Gastroesophageal sphincter (tissue), 4 donors: ENCODE measurements around the gene UBE2Z. TPM values are rescaled to one million over a fixed set of nuclear protein-coding genes. Genes with fewer than 3 reads are reported as not detected.
A peak's percentile ranks its signal among the peaks of the same experiment; 100 is the strongest.

Experiments
- ATAC-seq: fragments of 150-250 bp; one replicate; pipeline ENCODE4 v1.9.1; 2016; ENCODE audit warnings: mild to moderate bottlenecking, moderate library complexity
- H3K27ac ChIP-seq, 4 donors: fragments of 200-600 bp; sonication (generic) in 3 of 4; 1 replicate in 3 of 4; 2 replicates in 1 of 4; pipeline ENCODE4 v1.5.1; 2016 to 2019
- H3K27me3 ChIP-seq: fragments of 200-600 bp; sonication (generic); one replicate; pipeline ENCODE4 v1.5.1; 2019
- H3K36me3 ChIP-seq, 2 donors: fragments of 200-600 bp; sonication (generic); one replicate each; pipeline ENCODE4 v1.5.1; 2019; ENCODE audit warnings: control low read depth in 1 of 2
- H3K4me1 ChIP-seq, 3 donors: fragments of 200-600 bp; sonication (generic); 1 replicate in 2 of 3; 2 replicates in 1 of 3; pipeline ENCODE4 v1.5.1; 2016 to 2019; ENCODE audit warnings: control low read depth in 2 of 3
- H3K4me3 ChIP-seq, 2 donors: fragments of 200-600 bp; sonication (generic); one replicate each; pipeline ENCODE4 v1.5.1; 2019; ENCODE audit warnings: mild to moderate bottlenecking in 1 of 2, moderate library complexity in 1 of 2
- H3K9me3 ChIP-seq, 3 donors: fragments of 200-600 bp; sonication (generic); one replicate each; pipeline ENCODE4 v1.5.1; 2017 to 2019; ENCODE audit warnings: control low read depth in 2 of 3
- EP300 ChIP-seq: sonication (generic); formaldehyde crosslinking; IDR thresholded peaks from one replicate; pipeline ENCODE4 v1.6.1; 2017; ENCODE audit warnings: antibody characterized with exemption, mild to moderate bottlenecking
- POLR2A ChIP-seq, 2 donors: fragments of 450-650 bp; IDR thresholded peaks; one replicate each; pipeline ENCODE4 v1.6.1; 2017; ENCODE audit warnings: antibody characterized with exemption in 2 of 2, mild to moderate bottlenecking in 2 of 2, moderate library complexity in 1 of 2
- POLR2AphosphoS5 ChIP-seq: sonication (generic); formaldehyde crosslinking; IDR thresholded peaks from one replicate; pipeline ENCODE4 v1.6.1; 2017; ENCODE audit warnings: antibody characterized with exemption
- WGBS, 2 donors: methylation state at CpG; one replicate each; pipeline ENCODE4 v1.1.5; 2018; ENCODE audit warnings: low coverage in 1 of 2; 5-methylcytosine and 5-hydroxymethylcytosine counted together
- total RNA-seq, 4 donors: library from RNA; depleted of rRNA; stranded (reverse); fragments of >200 nt; gene quantifications; one replicate each; pipeline ENCODE4 v1.1.0, GENCODE V29; 2016
- TF ChIP-seq, protein P1 (sequence below), 4 experiments: fragments of 200-600 bp in 2 of 4; fragments of 450-650 bp in 2 of 4; sonication (generic) in 1 of 4; IDR thresholded peaks; one replicate each; pipeline ENCODE4 v1.5.1; 2017 to 2019; ENCODE audit warnings: antibody characterized with exemption in 4 of 4, mild to moderate bottlenecking in 2 of 4, moderate library complexity in 2 of 4

The UBE2Z gene
- total RNA-seq, result 10 to 100 TPM; 52.1 to 73.7 (median 60.4) TPM

DNA sequence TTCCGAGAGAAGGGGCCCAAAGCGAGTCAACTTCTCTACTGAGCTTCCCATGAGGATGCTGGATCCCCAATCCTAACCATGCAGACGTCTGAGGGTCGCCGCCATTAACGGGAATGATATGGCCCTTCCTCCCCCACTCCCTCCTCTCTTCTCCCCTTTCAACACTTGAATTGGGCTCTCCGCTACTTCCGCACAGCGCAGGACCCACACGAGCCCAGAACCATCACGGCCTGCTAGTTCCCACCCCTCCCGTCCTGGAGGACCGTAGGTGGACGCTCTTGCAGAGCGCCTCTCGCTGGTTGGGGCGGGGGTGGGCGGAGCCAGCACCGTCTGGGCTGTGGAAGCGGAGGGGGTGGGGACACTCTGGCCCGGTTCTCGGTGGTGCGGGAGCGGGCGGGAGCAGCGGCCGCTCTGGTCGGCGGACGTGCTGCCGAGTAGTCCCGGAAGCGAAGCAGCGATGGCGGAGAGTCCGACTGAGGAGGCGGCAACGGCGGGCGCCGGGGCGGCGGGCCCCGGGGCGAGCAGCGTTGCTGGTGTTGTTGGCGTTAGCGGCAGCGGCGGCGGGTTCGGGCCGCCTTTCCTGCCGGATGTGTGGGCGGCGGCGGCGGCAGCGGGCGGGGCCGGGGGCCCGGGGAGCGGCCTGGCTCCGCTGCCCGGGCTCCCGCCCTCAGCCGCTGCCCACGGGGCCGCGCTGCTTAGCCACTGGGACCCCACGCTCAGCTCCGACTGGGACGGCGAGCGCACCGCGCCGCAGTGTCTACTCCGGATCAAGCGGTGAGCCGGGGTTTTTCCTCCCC lies at the start of gene UBE2Z:
TSS of gene UBE2Z (plus strand) at position 361 of the 797 bp plus-strand sequence. CDS start at position 458, 97 bp downstream.
- Histone ChIP-seq H3K27ac (peak within 1 kb of the TSS; percentile 67 to 94 (median 92)), H3K4me1 (peaks cover 5 to 48% (median 27%) of the 10 kb centered on the region in 3 donors), H3K36me3 (peaks cover 0 to 24% of the 10 kb centered on the region in 2 donors), H3K27me3 (no peaks in the 10 kb centered on the region), H3K4me3 (peak within 1 kb of the TSS; percentile 84 to 91), H3K9me3 (no peaks in the 10 kb centered on the region)
- ATAC-seq, result peak; percentile 99
- TF ChIP-seq POLR2AphosphoS5 (peak; percentile 91), POLR2A (IDR thresholded peaks at IDR 0.05) (peak; percentile 83 to 84), EP300 (no peak)
- TF ChIP-seq, protein P1, sequence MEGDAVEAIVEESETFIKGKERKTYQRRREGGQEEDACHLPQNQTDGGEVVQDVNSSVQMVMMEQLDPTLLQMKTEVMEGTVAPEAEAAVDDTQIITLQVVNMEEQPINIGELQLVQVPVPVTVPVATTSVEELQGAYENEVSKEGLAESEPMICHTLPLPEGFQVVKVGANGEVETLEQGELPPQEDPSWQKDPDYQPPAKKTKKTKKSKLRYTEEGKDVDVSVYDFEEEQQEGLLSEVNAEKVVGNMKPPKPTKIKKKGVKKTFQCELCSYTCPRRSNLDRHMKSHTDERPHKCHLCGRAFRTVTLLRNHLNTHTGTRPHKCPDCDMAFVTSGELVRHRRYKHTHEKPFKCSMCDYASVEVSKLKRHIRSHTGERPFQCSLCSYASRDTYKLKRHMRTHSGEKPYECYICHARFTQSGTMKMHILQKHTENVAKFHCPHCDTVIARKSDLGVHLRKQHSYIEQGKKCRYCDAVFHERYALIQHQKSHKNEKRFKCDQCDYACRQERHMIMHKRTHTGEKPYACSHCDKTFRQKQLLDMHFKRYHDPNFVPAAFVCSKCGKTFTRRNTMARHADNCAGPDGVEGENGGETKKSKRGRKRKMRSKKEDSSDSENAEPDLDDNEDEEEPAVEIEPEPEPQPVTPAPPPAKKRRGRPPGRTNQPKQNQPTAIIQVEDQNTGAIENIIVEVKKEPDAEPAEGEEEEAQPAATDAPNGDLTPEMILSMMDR (IDR thresholded peaks at IDR 0.05), result peak in 2 of 4 experiments; percentile 4 to 43
- WGBS, 2 donors, result 0% methylated on average over 4 to 8 of the region's 81 CpGs

DNA sequence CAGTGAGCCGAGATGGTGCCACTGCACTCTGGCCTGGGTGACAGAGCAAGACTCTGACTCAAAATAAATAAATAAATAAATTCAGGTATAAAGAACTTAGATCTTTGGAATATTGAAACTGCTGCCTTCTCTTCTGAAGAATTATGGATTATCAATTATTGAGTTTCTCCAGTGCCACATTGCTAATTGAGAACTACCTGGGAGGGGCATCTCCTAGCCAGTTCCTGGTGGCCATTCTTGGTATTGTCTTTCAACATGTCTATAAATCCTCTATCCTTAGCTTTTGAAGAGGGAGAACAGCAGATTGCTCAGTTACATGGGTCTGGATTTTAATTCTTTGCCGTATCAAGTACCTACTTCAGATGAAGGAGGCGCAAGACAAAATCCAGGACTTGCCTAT lies 48.2 kb upstream of the UBE2Z start:
- no peak overlapping the region for H3K4me3 ChIP-seq
- H3K27ac ChIP-seq, result no peak overlapping the region
- no peaks in the 10 kb centered on the region for H3K27me3 ChIP-seq
- TF ChIP-seq POLR2AphosphoS5 (no peak), POLR2A (IDR thresholded peaks at IDR 0.05) (no peak), EP300 (no peak)
- TF ChIP-seq, protein P1 (IDR thresholded peaks at IDR 0.05), result no peak
- no peak for ATAC-seq
- peaks cover 5 to 100% of the 10 kb centered on the region in 2 donors for H3K36me3 ChIP-seq
- H3K9me3 ChIP-seq, result no peaks in the 10 kb centered on the region
- no peaks in the 10 kb centered on the region for H3K4me1 ChIP-seq
- 95 to 100% methylated on average over 3 of the region's 3 CpGs for whole genome bisulfite sequencing, 2 donors

DNA sequence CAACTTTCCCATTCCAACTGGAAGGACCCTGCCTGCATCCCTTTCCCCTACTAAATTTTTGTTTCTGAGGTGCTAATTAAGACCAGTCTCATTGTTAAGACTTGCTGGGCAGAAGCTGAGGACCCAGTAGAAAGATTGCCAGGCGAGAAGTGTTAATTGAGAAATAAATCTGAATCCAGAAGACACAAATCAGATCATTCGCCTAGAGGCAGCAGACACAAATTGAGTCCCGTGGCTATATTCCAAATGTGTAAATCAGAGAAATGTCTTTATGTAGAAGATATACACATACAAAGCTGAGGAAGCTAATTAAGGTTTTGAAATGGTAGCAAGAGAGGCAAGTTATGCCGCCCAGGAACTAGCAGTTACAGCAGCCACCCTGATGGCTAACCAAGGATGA lies 47.8 kb upstream of the UBE2Z start:
- WGBS, 2 donors, result 87 to 93% methylated on average over 2 to 4 of the region's 4 CpGs
- Histone ChIP-seq H3K27ac (no peak overlapping the region), H3K4me3 (no peak overlapping the region), H3K36me3 (peaks cover 5 to 100% of the 10 kb centered on the region in 2 donors), H3K4me1 (no peaks in the 10 kb centered on the region), H3K9me3 (no peaks in the 10 kb centered on the region), H3K27me3 (no peaks in the 10 kb centered on the region)
- TF ChIP-seq POLR2A (IDR thresholded peaks at IDR 0.05) (no peak), EP300 (no peak), POLR2AphosphoS5 (no peak)
- TF ChIP-seq, protein P1 (IDR thresholded peaks at IDR 0.05), result no peak
- ATAC-seq, result no peak

DNA sequence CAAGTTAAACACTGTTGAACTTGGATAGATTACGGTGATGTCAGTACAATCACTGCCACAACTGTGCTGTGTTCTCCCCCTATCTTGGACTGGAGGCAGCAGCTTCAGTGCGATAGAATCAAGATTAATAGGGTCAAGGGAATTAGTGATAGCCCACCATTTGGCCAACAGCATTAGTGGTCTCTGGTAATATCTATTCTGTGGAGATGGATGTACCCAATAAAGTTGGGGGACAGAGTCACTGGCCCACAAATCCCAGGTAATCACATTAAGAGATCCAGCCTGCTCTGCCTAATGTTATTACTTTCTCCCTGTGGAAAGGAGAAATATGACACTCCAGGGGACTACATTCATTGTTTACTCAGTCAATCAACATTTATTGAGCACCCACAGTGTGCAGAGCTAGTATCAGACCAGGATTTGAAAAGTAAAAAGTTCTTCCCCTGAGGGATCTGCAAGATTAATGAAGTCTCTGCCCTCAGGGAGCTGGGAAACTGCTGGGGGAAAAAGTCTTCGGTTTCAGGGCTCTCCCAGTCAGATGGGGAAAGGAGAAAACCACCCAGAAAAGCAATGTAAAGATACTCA lies 39.2 kb upstream of the UBE2Z start:
- Histone ChIP-seq H3K27ac (no peak overlapping the region), H3K4me3 (no peak overlapping the region), H3K9me3 (no peaks in the 10 kb centered on the region), H3K4me1 (peaks cover 0 to 22% (median 5%) of the 10 kb centered on the region in 3 donors), H3K27me3 (no peaks in the 10 kb centered on the region), H3K36me3 (peaks cover 2 to 30% of the 10 kb centered on the region in 2 donors)
- no peak for ATAC-seq
- TF ChIP-seq, protein P1 (IDR thresholded peaks at IDR 0.05), result no peak
- TF ChIP-seq POLR2AphosphoS5 (no peak), EP300 (no peak), POLR2A (IDR thresholded peaks at IDR 0.05) (no peak)
- WGBS, 2 donors, result 45 to 50% methylated on average over 1 to 3 of the region's 3 CpGs
